Measurements from ENCODE around the gene CD180.

The CD180 gene

GRCh38 chr5:67196537-67197059 is at the start of gene CD180:
Gene CD180, minus strand, starts transcription at chr5:67196799. Its CDS starts 158 bp downstream, at chr5:67196641.
- no peak for TF ChIP-seq CTCF (IDR thresholded peaks at IDR 0.05; ENCODE audit: low read depth, low read length)

GRCh38 chr5:67246108-67246507 is 49.5 kb upstream of the CD180 start:
- peak; percentile 47 for TF ChIP-seq CTCF (IDR thresholded peaks at IDR 0.05; ENCODE audit: low read depth, low read length)
- peak; percentile 53 for DNase-seq (ENCODE audit: extremely low read depth, low read depth)

More at GRCh38 chr5:67196537-67197059, at the start of gene CD180:
- no peak for DNase-seq (ENCODE audit: extremely low read depth, low read depth)

- DNase-seq (ENCODE audit: extremely low read depth, low read depth) = no peak
- no peak for TF ChIP-seq CTCF (IDR thresholded peaks at IDR 0.05; ENCODE audit: low read depth, low read length)
These were observed 48.8 kb upstream of the CD180 start for GRCh38 chr5:67245259-67245846.

- no peak for TF ChIP-seq CTCF (IDR thresholded peaks at IDR 0.05; ENCODE audit: low read depth, low read length)
- DNase-seq (ENCODE audit: extremely low read depth, low read depth) = no peak
These were observed 47.8 kb upstream of the CD180 start for GRCh38 chr5:67244345-67244793.

- no peak for DNase-seq (ENCODE audit: extremely low read depth, low read depth)
- TF ChIP-seq CTCF (IDR thresholded peaks at IDR 0.05; ENCODE audit: low read depth, low read length) = no peak
These were observed 47.3 kb upstream of the CD180 start for GRCh38 chr5:67243944-67244343.

- TF ChIP-seq CTCF (IDR thresholded peaks at IDR 0.05; ENCODE audit: low read depth, low read length) = no peak
- DNase-seq (ENCODE audit: extremely low read depth, low read depth) = no peak
These were observed 46.8 kb upstream of the CD180 start for GRCh38 chr5:67243349-67243748.

GRCh38 chr5:67241326-67241725 is 44.7 kb upstream of the CD180 start:
- no peak for TF ChIP-seq CTCF (IDR thresholded peaks at IDR 0.05; ENCODE audit: low read depth, low read length)
- DNase-seq (ENCODE audit: extremely low read depth, low read depth) = no peak

All from AG09319 (cell line).